ENCODE results near the gene NDFIP2.

GRCh38 chr13:79470666-79471065 is 10.3 kb upstream of the NDFIP2 start:
- TF ChIP-seq TARDBP (IDR thresholded peaks at IDR 0.05) = no peak
- TF ChIP-seq SP1 (IDR thresholded peaks at IDR 0.05) = no peak
- no peak for TF ChIP-seq L3MBTL2 (conservative IDR thresholded peaks at IDR 0.05)
- no peak for TF ChIP-seq ZNF384 (IDR thresholded peaks at IDR 0.05)
- no peak for TF ChIP-seq BHLHE40 (IDR thresholded peaks at IDR 0.05; ENCODE audit: borderline replicate concordance)
- TF ChIP-seq HDGF (IDR thresholded peaks at IDR 0.05; ENCODE audit: borderline replicate concordance) = no peak
- TF ChIP-seq FOXK2 (IDR thresholded peaks at IDR 0.05) = no peak
- no peak for TF ChIP-seq ARNT (IDR thresholded peaks at IDR 0.05)
- no peak for TF ChIP-seq SUZ12 (IDR thresholded peaks at IDR 0.05)
- TF ChIP-seq PKNOX1 (IDR thresholded peaks at IDR 0.05) = no peak
- TF ChIP-seq ELF4 (IDR thresholded peaks at IDR 0.05) = no peak
- TF ChIP-seq CTBP1 (IDR thresholded peaks at IDR 0.05; ENCODE audit: borderline replicate concordance) = no peak
- no peak for TF ChIP-seq FOXM1 (IDR thresholded peaks at IDR 0.05; ENCODE audit: borderline replicate concordance)
- TF ChIP-seq NFRKB (IDR thresholded peaks at IDR 0.05) = no peak

Measured in HEK293T (cell line).